ENCODE results near the gene SERPINB8. TPM values are rescaled to one million over a fixed set of nuclear protein-coding genes. Genes with fewer than 3 reads are reported as not detected.

Gene SERPINB8
- total and polyA plus RNA-seq, 9 of the 15 experiments (the other 6 are each of a cell fraction or from before 2014, with no cell fraction given), result 0.05 to 0.19 (median 0.09) TPM

DNA sequence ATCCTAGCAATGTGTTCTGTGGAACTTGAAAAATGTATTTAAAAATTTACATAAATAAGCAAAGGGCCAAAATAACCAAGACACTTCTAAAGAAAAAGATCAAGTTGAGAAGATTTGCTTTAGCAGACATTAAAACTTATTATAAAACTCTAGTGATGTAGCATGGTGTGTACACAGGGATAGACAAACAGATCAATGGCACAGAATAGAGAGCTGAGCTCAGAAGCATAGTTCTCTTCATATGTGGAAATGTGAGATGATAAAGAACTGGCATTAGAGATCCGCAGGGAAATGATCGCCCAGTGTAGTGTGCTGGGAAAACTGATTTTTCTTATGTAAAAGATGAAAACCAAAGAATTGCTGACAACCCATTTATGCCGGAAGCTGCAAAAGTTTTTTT is 39.4 kb downstream of the SERPINB8 start:
- Histone ChIP-seq H3K9me3 (replicated peaks; ENCODE audit: control insufficient read depth, insufficient read depth, low read depth, low read length) (no peaks in the 10 kb centered on the region), H3K79me2 (ENCODE audit: control insufficient read depth, insufficient read depth, low read length) (no peaks in the 10 kb centered on the region), H3K27ac (ENCODE audit: extremely low read depth, low read depth, low read length) (no peak overlapping the region), H3K9me1 (ENCODE audit: control insufficient read depth, insufficient read depth, low read length) (no peaks in the 10 kb centered on the region), H3K4me3 (no peak overlapping the region), H3K36me3 (ENCODE audit: control insufficient read depth, insufficient read depth, low read length) (no peaks in the 10 kb centered on the region), H3K4me1 (replicated peaks in 1 of 2; ENCODE audit: control insufficient read depth in 2 of 2, insufficient read depth in 2 of 2, low read length in 2 of 2) (no peaks in the 10 kb centered on the region), H2AFZ (ENCODE audit: low read depth, low read length) (no peak overlapping the region), H3K4me2 (ENCODE audit: insufficient read depth, low read length) (no peak overlapping the region), H3K9ac (ENCODE audit: insufficient read depth in 1 of 2, low read depth in 2 of 2, low read length in 2 of 2) (no peak overlapping the region), H4K20me1 (replicated peaks; ENCODE audit: control insufficient read depth, insufficient read depth, low read length) (no peaks in the 10 kb centered on the region), H3K27me3 (ENCODE audit: control insufficient read depth in 2 of 2, insufficient read depth in 2 of 2, low read length in 2 of 2) (no peaks in the 10 kb centered on the region)
- CTCF ChIA-PET (ENCODE audit: low intra/inter-chr PET ratio), result no interaction called here
- intact Hi-C loops (cut with micrococcal nuclease) (no loop called here), in situ Hi-C loops (cut with MboI) (no loop called here)
- POLR2A ChIA-PET, result no interaction called here
- no TSS peak for BruUV-seq (replicated peaks)
- DNase-seq (ENCODE audit: extremely low read depth in 1 of 4, low spot score in 3 of 4), result no peak
- no peak for FAIRE-seq
- no peak for ATAC-seq
- TF ChIP-seq, protein P1, sequence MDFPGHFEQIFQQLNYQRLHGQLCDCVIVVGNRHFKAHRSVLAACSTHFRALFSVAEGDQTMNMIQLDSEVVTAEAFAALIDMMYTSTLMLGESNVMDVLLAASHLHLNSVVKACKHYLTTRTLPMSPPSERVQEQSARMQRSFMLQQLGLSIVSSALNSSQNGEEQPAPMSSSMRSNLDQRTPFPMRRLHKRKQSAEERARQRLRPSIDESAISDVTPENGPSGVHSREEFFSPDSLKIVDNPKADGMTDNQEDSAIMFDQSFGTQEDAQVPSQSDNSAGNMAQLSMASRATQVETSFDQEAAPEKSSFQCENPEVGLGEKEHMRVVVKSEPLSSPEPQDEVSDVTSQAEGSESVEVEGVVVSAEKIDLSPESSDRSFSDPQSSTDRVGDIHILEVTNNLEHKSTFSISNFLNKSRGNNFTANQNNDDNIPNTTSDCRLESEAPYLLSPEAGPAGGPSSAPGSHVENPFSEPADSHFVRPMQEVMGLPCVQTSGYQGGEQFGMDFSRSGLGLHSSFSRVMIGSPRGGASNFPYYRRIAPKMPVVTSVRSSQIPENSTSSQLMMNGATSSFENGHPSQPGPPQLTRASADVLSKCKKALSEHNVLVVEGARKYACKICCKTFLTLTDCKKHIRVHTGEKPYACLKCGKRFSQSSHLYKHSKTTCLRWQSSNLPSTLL (IDR thresholded peaks at IDR 0.05), result no peak
- no peak for TF ChIP-seq CBX5 (IDR thresholded peaks at IDR 0.05; ENCODE audit: borderline replicate concordance, low read depth)
- TF ChIP-seq, protein P2, sequence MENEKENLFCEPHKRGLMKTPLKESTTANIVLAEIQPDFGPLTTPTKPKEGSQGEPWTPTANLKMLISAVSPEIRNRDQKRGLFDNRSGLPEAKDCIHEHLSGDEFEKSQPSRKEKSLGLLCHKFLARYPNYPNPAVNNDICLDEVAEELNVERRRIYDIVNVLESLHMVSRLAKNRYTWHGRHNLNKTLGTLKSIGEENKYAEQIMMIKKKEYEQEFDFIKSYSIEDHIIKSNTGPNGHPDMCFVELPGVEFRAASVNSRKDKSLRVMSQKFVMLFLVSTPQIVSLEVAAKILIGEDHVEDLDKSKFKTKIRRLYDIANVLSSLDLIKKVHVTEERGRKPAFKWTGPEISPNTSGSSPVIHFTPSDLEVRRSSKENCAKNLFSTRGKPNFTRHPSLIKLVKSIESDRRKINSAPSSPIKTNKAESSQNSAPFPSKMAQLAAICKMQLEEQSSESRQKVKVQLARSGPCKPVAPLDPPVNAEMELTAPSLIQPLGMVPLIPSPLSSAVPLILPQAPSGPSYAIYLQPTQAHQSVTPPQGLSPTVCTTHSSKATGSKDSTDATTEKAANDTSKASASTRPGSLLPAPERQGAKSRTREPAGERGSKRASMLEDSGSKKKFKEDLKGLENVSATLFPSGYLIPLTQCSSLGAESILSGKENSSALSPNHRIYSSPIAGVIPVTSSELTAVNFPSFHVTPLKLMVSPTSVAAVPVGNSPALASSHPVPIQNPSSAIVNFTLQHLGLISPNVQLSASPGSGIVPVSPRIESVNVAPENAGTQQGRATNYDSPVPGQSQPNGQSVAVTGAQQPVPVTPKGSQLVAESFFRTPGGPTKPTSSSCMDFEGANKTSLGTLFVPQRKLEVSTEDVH (IDR thresholded peaks at IDR 0.05; ENCODE audit: low read depth, partially characterized antibody), result no peak
- 0% methylated on average over 3 of the region's 3 CpGs for WGBS (ENCODE audit: insufficient coverage, low coverage, missing lambda C conversion rate)
